ENCODE results near the gene TIMMDC1. TPM values are rescaled to one million over a fixed set of nuclear protein-coding genes. Genes with fewer than 3 reads are reported as not detected.
A peak's percentile ranks its signal among the peaks of the same experiment; 100 is the strongest.

The TIMMDC1 gene
- total RNA-seq, 3 donors from 2014 or later (not counting 1 experiment from before 2014, with no cell fraction given) = 31.9 to 50.1 (median 34.1) TPM

DNA sequence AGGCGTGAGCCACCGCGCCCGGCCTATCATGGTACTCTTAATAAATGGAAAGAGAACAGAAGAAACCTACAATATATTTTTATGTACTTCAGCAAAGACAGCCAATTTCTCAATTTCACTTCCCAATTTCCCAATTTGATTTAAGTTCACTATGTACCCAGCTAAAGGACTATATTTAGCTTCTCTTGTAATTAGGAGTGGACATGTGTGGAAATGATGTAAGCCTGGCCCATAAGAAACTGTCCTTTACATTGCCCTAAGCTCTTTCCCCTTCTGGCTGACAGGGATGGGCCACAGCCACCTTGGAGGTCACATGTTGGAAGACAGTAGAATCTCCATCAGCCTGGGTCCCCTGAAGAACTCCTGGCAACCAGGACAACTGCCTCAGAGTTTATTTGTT, 41.1 kb upstream of the TIMMDC1 start:
- Histone ChIP-seq H3K36me3 (ENCODE audit: control insufficient read depth, insufficient read depth, low read length) (peaks cover 77% of the 10 kb centered on the region), H3K4me3 (ENCODE audit: low read length) (no peak overlapping the region), H3K27me3 (ENCODE audit: control insufficient read depth, insufficient read depth, low read length) (no peaks in the 10 kb centered on the region), H3K27ac (ENCODE audit: low read length) (no peak overlapping the region), H3K4me1 (ENCODE audit: control insufficient read depth, insufficient read depth, low read length) (peaks cover 3% of the 10 kb centered on the region), H3K9me3 (ENCODE audit: control insufficient read depth, insufficient read depth, low read length) (no peaks in the 10 kb centered on the region)
- peaks cover 27 to 54% of the 10 kb centered on the region in 2 donors for H3K4me1 Mint-ChIP-seq
- H3K4me3 Mint-ChIP-seq = no peak overlapping the region
- 98% methylated on average over 4 of the region's 4 CpGs for WGBS (ENCODE audit: insufficient coverage)
- no peaks in the 10 kb centered on the region for H3K27me3 Mint-ChIP-seq (ENCODE audit: low read depth in 2 of 2)
- no peak for ATAC-seq
- intact Hi-C loops (cut with micrococcal nuclease) = no loop called here
- no peaks in the 10 kb centered on the region for H3K9me3 Mint-ChIP-seq
- H3K27ac Mint-ChIP-seq = no peak overlapping the region
- H3K36me3 Mint-ChIP-seq = peaks cover 5% of the 10 kb centered on the region
- DNase-seq = no peak
- TF ChIP-seq, protein P1, sequence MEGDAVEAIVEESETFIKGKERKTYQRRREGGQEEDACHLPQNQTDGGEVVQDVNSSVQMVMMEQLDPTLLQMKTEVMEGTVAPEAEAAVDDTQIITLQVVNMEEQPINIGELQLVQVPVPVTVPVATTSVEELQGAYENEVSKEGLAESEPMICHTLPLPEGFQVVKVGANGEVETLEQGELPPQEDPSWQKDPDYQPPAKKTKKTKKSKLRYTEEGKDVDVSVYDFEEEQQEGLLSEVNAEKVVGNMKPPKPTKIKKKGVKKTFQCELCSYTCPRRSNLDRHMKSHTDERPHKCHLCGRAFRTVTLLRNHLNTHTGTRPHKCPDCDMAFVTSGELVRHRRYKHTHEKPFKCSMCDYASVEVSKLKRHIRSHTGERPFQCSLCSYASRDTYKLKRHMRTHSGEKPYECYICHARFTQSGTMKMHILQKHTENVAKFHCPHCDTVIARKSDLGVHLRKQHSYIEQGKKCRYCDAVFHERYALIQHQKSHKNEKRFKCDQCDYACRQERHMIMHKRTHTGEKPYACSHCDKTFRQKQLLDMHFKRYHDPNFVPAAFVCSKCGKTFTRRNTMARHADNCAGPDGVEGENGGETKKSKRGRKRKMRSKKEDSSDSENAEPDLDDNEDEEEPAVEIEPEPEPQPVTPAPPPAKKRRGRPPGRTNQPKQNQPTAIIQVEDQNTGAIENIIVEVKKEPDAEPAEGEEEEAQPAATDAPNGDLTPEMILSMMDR (IDR thresholded peaks at IDR 0.05) = no peak

DNA sequence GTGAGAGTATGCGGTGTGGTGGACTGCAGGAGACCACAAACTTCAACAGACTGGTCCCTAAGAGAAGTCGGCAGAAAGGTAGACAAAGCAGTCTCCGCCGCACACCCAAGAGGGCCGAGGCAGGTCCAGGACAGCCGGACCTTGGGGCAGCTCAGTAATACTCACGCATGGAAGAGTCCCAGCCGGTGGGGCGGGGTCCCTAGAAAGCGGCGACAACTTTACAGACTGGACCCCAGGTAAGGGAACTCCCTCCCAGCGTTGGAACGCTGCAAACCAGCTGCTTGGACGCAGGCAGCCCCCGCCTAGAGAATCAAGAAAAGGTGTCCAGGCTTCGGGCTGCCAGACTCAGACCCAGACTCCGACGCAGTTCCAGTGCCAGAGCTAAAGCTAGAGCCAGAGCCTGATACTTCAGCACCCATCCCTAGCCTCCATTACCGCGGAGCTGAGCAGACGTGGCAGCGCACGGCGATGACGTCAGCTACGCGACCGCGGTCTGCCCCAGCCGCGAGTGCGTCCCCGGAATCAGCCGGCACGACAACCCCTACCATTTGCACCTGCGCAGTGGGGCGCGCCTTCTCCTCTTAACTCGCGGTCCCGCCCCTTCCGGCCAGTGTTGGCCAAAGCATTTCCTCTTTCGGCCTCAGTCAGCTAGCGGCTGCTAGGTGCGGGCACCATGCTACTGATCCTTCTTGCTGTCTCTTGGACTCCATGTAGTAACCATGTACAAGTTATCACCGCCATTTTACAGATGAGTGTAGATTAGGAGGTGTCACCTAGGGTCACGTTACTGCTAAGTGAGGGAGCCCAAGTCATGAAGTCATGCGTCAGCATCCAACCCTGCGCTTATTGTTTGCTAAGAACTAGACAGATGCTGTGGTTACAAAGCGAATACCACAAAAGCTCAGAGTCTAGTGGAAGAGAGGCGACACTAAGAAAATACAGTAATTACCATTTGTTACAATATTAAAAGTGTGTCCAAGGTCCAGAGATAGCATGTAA, 34.9 kb upstream of the TIMMDC1 start, which contains the start of gene TMEM39A:
Gene TMEM39A, minus strand, starts transcription at position 445 of the 999 bp plus-strand sequence. CDS start 1,541 bp downstream, outside the sequence.
- Histone ChIP-seq H3K4me3 (ENCODE audit: low read length) (peak within 1 kb of the TSS; percentile 67), H3K27ac (ENCODE audit: low read length) (peak within 1 kb of the TSS; percentile 100), H3K27me3 (ENCODE audit: control insufficient read depth, insufficient read depth, low read length) (no peaks in the 10 kb centered on the region), H3K36me3 (ENCODE audit: control insufficient read depth, insufficient read depth, low read length) (peaks cover 25% of the 10 kb centered on the region), H3K9me3 (ENCODE audit: control insufficient read depth, insufficient read depth, low read length) (no peaks in the 10 kb centered on the region), H3K4me1 (ENCODE audit: control insufficient read depth, insufficient read depth, low read length) (peaks cover 20% of the 10 kb centered on the region)
- peaks cover 35 to 48% of the 10 kb centered on the region in 2 donors for H3K4me1 Mint-ChIP-seq
- TF ChIP-seq, protein P1 (IDR thresholded peaks at IDR 0.05) = no peak
- peak within 1 kb of the TSS; percentile 96 to 99 for H3K27ac Mint-ChIP-seq
- no peaks in the 10 kb centered on the region for H3K27me3 Mint-ChIP-seq (ENCODE audit: low read depth in 2 of 2)
- DNase-seq (peak; percentile 100), ATAC-seq (peak; percentile 89 to 96 (median 90))
- intact Hi-C loops (cut with micrococcal nuclease) = loop anchor here (1.0 to 5.0 kb wide), 7 partner anchors 35 to 1094 kb away; partner anchors contain the start of genes ARHGAP31, COX17 and TIMMDC1
- no peaks in the 10 kb centered on the region for H3K9me3 Mint-ChIP-seq
- WGBS (ENCODE audit: insufficient coverage) = under 1% methylated on average over 50 of the region's 51 CpGs
- peak within 1 kb of the TSS; percentile 91 for H3K4me3 Mint-ChIP-seq
- peaks cover 5% of the 10 kb centered on the region for H3K36me3 Mint-ChIP-seq

DNA sequence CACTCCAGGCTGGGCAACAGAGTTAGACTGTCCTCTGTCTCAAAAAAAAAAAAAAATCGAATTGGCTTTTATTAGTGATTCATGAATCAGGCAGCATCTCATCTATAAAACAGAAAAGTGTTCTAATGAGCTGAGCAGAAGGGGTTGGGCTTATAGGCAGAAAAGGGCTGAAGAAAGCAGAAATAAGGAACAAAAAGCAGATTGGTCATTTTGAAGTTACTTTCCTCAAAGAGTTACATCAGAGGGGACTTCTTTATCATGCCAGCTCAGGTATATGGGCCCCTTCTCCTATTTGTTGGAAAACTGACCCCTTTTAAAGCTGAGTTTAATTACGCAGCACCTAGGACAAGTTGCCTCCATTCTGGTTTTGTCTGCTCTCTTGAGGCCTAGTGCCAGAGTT, 30.3 kb upstream of the TIMMDC1 start:
- no peak for ATAC-seq
- intact Hi-C loops (cut with micrococcal nuclease) = no loop called here
- Histone ChIP-seq H3K4me3 (ENCODE audit: low read length) (no peak overlapping the region), H3K9me3 (ENCODE audit: control insufficient read depth, insufficient read depth, low read length) (no peaks in the 10 kb centered on the region), H3K36me3 (ENCODE audit: control insufficient read depth, insufficient read depth, low read length) (peaks cover 13% of the 10 kb centered on the region), H3K27ac (ENCODE audit: low read length) (no peak overlapping the region), H3K4me1 (ENCODE audit: control insufficient read depth, insufficient read depth, low read length) (peaks cover 35% of the 10 kb centered on the region), H3K27me3 (ENCODE audit: control insufficient read depth, insufficient read depth, low read length) (no peaks in the 10 kb centered on the region)
- no peak for DNase-seq
- Mint-ChIP-seq H3K9me3 (no peaks in the 10 kb centered on the region), H3K27me3 (ENCODE audit: low read depth in 2 of 2) (no peaks in the 10 kb centered on the region), H3K4me3 (peak overlapping the region; percentile 93), H3K4me1 (peaks cover 42 to 50% of the 10 kb centered on the region in 2 donors), H3K27ac (peak overlapping the region; percentile 84 to 89), H3K36me3 (peaks cover 13% of the 10 kb centered on the region)
- TF ChIP-seq, protein P1 (IDR thresholded peaks at IDR 0.05) = no peak
- WGBS (ENCODE audit: insufficient coverage) = 83% methylated on average over 2 of the region's 2 CpGs
